H1 (cell line): ENCODE results near the gene OTUD4. TPM values are rescaled to one million over a fixed set of nuclear protein-coding genes. Genes with fewer than 3 reads are reported as not detected.

Experiments used
- ATF2 ChIP-seq: IDR thresholded peaks from 2 replicates; pipeline ENCODE4 v1.6.1; 2012; ENCODE audit warnings: low read length, inconsistent platforms
- BRCA1 ChIP-seq: IDR thresholded peaks from 2 replicates; pipeline ENCODE4 v1.6.1; 2012; ENCODE audit warnings: low read depth, low read length, improper control_type of control experiment
- CTBP2 ChIP-seq: IDR thresholded peaks from 2 replicates; pipeline ENCODE4 v1.7.0; 2011; ENCODE audit warnings: borderline replicate concordance, mild to moderate bottlenecking, moderate library complexity, mixed read lengths, low read length; ENCODE audit not compliant: insufficient read depth, insufficient read length
- HDAC6 ChIP-seq: IDR thresholded peaks from one replicate; pipeline ENCODE4 v1.7.1; 2012; ENCODE audit warnings: low read depth, mild to moderate bottlenecking, inconsistent platforms, low read length, moderate library complexity
- KDM1A ChIP-seq: fragments of 200-600, 300-600 bp; sonication (generic); IDR thresholded peaks from 2 replicates; pipeline ENCODE4 v1.7.1; 2016; ENCODE audit warnings: mild to moderate bottlenecking, low read length, borderline replicate concordance
- KDM4A ChIP-seq: IDR thresholded peaks from one replicate; pipeline ENCODE4 v1.7.1; 2012; ENCODE audit warnings: low read depth, mild to moderate bottlenecking, moderate library complexity, low read length, inconsistent platforms; ENCODE audit not compliant: severe bottlenecking
- TCF12 ChIP-seq: IDR thresholded peaks from 2 replicates; pipeline ENCODE4 v1.6.1; 2011; ENCODE audit warnings: low read depth, mild to moderate bottlenecking, low read length
- polyA plus RNA-seq, 7 experiments: library from polyadenylated mRNA; depleted of rRNA in 3 of 7; stranded (reverse) in 5 of 7; unstranded in 2 of 7; fragments of >200 nt in 5 of 7; fragments of 200-250 nt in 2 of 7; gene quantifications; 1 replicate in 5 of 7; 2 replicates in 1 of 7; 4 replicates in 1 of 7; pipeline versions ENCODE4 v1.2.1 to v1.2.3, GENCODE V29; 2011 to 2013; ENCODE audit warnings: missing spikeins in 2 of 7, mixed read lengths in 2 of 7
- total RNA-seq: library from RNA; stranded (reverse); fragmentation: NEBNext Ultra II Directional; extraction: Animal tissue kit (Norgen Biotek cat#: 25700); gene quantifications from 2 replicates; pipeline ENCODE4 v1.2.1, GENCODE V29; 2021

The OTUD4 gene
- total and polyA plus RNA-seq, 2 of the 8 experiments (the other 6 are each of a cell fraction or from before 2014, with no cell fraction given), result 17.4 to 57.0 TPM

GRCh38 chr4:145176641-145177432 lies 3.6 kb downstream of the OTUD4 start (continued):
- TF ChIP-seq KDM4A (no peak), CTBP2 (no peak), HDAC6 (no peak), ATF2 (no peak), TCF12 (no peak), KDM1A (no peak), BRCA1 (no peak)
- TF ChIP-seq, all 59 proteins: peak for 0
